Fibroblast of the conjunctiva (primary cell): Measurements from ENCODE around the gene SLC4A11.

Experiments used
- DNase-seq: peaks from one replicate; pipeline ENCODE4 v3.0.0-alpha.2; 2010; ENCODE audit warnings: low read depth

The SLC4A11 gene

GRCh38 chr20:3239026-3239866 lies at the start of gene SLC4A11:
Gene SLC4A11, minus strand, starts transcription at chr20:3239190. Its CDS starts 53 bp downstream, at chr20:3239137.
- peak; percentile 26 for DNase-seq

- no peak for DNase-seq
These were observed 44.3 kb upstream of the SLC4A11 start for GRCh38 chr20:3283222-3283820.

- DNase-seq: no peak
These were observed 43.6 kb upstream of the SLC4A11 start for GRCh38 chr20:3282271-3283221.

- DNase-seq: no peak
These were observed 42.4 kb upstream of the SLC4A11 start for GRCh38 chr20:3281437-3281836.

- DNase-seq: no peak
These were observed 40.8 kb upstream of the SLC4A11 start for GRCh38 chr20:3279761-3280160.

GRCh38 chr20:3277686-3278465 lies 38.9 kb upstream of the SLC4A11 start:
- DNase-seq: no peak

GRCh38 chr20:3276680-3277015 lies 37.7 kb upstream of the SLC4A11 start:
- DNase-seq: peak; percentile 10

- DNase-seq: no peak
These were observed 37.1 kb upstream of the SLC4A11 start for GRCh38 chr20:3275966-3276679.

- no peak for DNase-seq
These were observed 36.3 kb upstream of the SLC4A11 start for GRCh38 chr20:3275064-3275935.

- DNase-seq: no peak
These were observed 34.4 kb upstream of the SLC4A11 start for GRCh38 chr20:3273371-3273770.

GRCh38 chr20:3270051-3270450 lies 31.1 kb upstream of the SLC4A11 start:
- no peak for DNase-seq

GRCh38 chr20:3262566-3262965 lies 23.6 kb upstream of the SLC4A11 start:
- no peak for DNase-seq

GRCh38 chr20:3258429-3258828 lies 19.4 kb upstream of the SLC4A11 start:
- no peak for DNase-seq

GRCh38 chr20:3255728-3256127 lies 16.7 kb upstream of the SLC4A11 start:
- no peak for DNase-seq

GRCh38 chr20:3251806-3252205 lies 12.8 kb upstream of the SLC4A11 start:
- no peak for DNase-seq

- DNase-seq: no peak
These were observed 11.1 kb upstream of the SLC4A11 start for GRCh38 chr20:3250091-3250504.

GRCh38 chr20:3248993-3249347 lies 10.0 kb upstream of the SLC4A11 start:
- DNase-seq: no peak

- no peak for DNase-seq
These were observed 9.4 kb upstream of the SLC4A11 start for GRCh38 chr20:3248167-3248992.

- no peak for DNase-seq
These were observed 8.6 kb upstream of the SLC4A11 start for GRCh38 chr20:3247638-3248037.
